Neural crest cell (in vitro differentiated cells): ENCODE results near the gene RBM4. TPM values are rescaled to one million over a fixed set of nuclear protein-coding genes. Genes with fewer than 3 reads are reported as not detected.

Experiments
- DNase-seq: peaks from one replicate; pipeline ENCODE4 v3.0.0; 2021; ENCODE audit warnings: low read depth, mixed read lengths, low spot score
- H3K27ac Mint-ChIP-seq: one replicate; pipeline ENCODE4 v1.8.0; 2021; ENCODE audit warnings: mild to moderate bottlenecking, mixed read lengths; ENCODE audit not compliant: unreplicated experiment
- H3K27me3 Mint-ChIP-seq: 2 replicates; pipeline ENCODE4 v1.8.0; 2021; ENCODE audit warnings: low read depth, mild to moderate bottlenecking, mixed read lengths
- H3K36me3 Mint-ChIP-seq: 2 replicates; pipeline ENCODE4 v1.8.0; 2021; ENCODE audit warnings: low read depth, mild to moderate bottlenecking, mixed read lengths
- H3K4me1 Mint-ChIP-seq: 2 replicates; pipeline ENCODE4 v1.8.0; 2021; ENCODE audit warnings: mixed read lengths
- H3K4me3 Mint-ChIP-seq: one replicate; pipeline ENCODE4 v1.8.0; 2021; ENCODE audit warnings: mild to moderate bottlenecking, mixed read lengths
- H3K9me3 Mint-ChIP-seq: 2 replicates; pipeline ENCODE4 v1.8.0; 2021; ENCODE audit warnings: mixed read lengths
- total RNA-seq: library from RNA; stranded (reverse); gene quantifications from 2 replicates; pipeline ENCODE4 v1.2.1, GENCODE V29; 2021
- TF ChIP-seq, protein P1 (sequence below): fragments of 200-600 bp; sonication (generic); conservative IDR thresholded peaks from 2 replicates; pipeline ENCODE4 v1.5.0; 2021; ENCODE audit warnings: antibody characterized with exemption, mild to moderate bottlenecking

Gene RBM4
- total RNA-seq, 1 donor from 2014 or later = 268 TPM

DNA sequence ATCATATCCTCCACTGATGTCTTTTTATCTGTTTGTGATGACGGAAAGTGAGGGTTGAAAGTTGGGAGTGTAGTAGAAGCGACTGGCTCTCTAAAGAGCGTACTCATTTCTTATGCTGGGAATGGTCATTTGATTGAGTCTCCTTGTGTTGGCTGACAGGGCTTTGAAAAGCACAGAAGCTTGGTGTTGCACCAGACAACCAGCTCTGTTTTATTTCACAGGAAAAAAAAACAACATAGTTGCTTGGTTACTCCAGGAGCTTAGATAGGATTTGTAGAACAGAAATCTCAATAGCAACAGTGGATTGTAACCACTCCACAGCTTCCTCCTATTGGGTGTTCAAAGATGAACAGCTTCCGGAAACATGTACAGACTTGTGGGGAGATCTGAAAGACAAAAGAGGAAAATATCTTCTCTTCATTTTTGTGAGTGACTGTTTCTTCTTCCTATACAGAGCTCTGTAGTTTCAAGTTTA is 19.4 kb upstream of the RBM4 start:
- H3K9me3 Mint-ChIP-seq = no peaks in the 10 kb centered on the region
- peaks cover 48% of the 10 kb centered on the region for H3K4me1 Mint-ChIP-seq
- peaks cover 17% of the 10 kb centered on the region for H3K36me3 Mint-ChIP-seq
- H3K4me3 Mint-ChIP-seq = peak overlapping the region; percentile 99
- H3K27ac Mint-ChIP-seq = peak overlapping the region; percentile 65
- TF ChIP-seq, protein P1, sequence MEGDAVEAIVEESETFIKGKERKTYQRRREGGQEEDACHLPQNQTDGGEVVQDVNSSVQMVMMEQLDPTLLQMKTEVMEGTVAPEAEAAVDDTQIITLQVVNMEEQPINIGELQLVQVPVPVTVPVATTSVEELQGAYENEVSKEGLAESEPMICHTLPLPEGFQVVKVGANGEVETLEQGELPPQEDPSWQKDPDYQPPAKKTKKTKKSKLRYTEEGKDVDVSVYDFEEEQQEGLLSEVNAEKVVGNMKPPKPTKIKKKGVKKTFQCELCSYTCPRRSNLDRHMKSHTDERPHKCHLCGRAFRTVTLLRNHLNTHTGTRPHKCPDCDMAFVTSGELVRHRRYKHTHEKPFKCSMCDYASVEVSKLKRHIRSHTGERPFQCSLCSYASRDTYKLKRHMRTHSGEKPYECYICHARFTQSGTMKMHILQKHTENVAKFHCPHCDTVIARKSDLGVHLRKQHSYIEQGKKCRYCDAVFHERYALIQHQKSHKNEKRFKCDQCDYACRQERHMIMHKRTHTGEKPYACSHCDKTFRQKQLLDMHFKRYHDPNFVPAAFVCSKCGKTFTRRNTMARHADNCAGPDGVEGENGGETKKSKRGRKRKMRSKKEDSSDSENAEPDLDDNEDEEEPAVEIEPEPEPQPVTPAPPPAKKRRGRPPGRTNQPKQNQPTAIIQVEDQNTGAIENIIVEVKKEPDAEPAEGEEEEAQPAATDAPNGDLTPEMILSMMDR = no peak
- no peak for DNase-seq
- H3K27me3 Mint-ChIP-seq = no peaks in the 10 kb centered on the region

DNA sequence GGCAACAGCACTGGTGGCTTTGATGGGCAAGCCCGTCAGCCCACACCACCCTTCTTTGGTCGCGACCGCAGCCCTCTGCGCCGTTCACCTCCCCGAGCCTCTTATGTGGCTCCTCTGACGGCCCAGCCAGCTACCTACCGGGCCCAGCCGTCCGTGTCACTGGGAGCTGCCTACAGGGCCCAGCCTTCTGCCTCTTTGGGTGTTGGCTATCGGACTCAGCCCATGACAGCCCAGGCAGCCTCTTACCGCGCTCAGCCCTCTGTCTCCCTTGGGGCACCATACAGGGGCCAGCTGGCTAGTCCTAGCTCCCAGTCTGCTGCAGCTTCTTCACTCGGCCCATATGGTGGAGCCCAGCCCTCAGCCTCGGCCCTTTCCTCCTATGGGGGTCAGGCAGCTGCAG is 14.1 kb upstream of the RBM4 start:
- Mint-ChIP-seq H3K27me3 (no peaks in the 10 kb centered on the region), H3K27ac (no peak overlapping the region), H3K9me3 (no peaks in the 10 kb centered on the region), H3K4me3 (no peak overlapping the region), H3K36me3 (peaks cover 29% of the 10 kb centered on the region), H3K4me1 (peaks cover 15% of the 10 kb centered on the region)
- TF ChIP-seq, protein P1 = no peak
- DNase-seq = no peak

DNA sequence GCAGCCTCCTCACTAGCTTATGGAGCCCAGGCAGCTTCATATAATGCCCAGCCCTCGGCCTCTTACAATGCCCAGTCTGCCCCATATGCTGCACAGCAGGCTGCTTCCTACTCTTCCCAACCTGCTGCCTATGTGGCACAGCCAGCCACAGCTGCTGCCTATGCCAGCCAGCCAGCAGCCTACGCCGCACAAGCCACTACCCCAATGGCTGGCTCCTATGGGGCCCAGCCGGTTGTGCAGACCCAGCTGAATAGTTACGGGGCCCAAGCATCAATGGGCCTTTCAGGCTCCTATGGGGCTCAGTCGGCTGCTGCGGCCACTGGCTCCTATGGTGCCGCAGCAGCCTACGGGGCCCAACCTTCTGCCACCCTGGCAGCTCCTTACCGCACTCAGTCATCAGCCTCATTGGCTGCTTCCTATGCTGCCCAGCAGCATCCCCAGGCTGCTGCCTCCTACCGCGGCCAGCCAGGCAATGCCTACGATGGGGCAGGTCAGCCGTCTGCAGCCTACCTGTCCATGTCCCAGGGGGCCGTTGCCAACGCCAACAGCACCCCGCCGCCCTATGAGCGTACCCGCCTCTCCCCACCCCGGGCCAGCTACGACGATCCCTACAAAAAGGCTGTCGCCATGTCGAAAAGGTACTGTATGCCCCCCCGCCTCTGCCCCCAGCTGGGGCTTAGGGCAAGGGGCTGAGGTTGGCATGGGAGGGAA is 13.3 kb upstream of the RBM4 start:
- peak overlapping the region; percentile 23 for H3K4me3 Mint-ChIP-seq
- peaks cover 29% of the 10 kb centered on the region for H3K36me3 Mint-ChIP-seq
- no peak overlapping the region for H3K27ac Mint-ChIP-seq
- H3K27me3 Mint-ChIP-seq = no peaks in the 10 kb centered on the region
- peaks cover 14% of the 10 kb centered on the region for H3K4me1 Mint-ChIP-seq
- DNase-seq = no peak
- H3K9me3 Mint-ChIP-seq = no peaks in the 10 kb centered on the region
- TF ChIP-seq, protein P1 = no peak

DNA sequence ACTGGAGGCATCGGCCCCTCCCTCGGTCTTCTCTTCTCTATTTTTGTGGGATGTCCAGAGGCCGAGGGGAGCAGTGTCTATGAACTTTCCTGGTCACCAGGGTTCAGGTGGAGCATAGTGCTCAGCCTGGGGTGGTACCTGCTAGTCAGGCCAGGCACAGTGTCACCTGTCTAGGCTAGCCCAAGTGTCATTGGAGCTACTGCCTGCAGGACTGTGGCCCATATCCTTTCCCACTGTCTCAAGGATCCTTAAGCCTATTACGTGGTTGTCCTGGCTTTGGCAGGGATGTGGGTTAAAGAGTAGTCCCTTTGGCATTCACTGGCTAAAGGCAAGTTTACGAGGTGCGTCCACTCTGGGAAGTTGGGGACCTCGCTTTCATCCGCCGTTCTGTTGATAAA is 12.8 kb upstream of the RBM4 start:
- Mint-ChIP-seq H3K36me3 (peaks cover 30% of the 10 kb centered on the region), H3K27ac (no peak overlapping the region)
- TF ChIP-seq, protein P1 = no peak

GRCh38 chr11:66626382-66626781 is 12.1 kb upstream of the RBM4 start:
- no peak for DNase-seq
- Mint-ChIP-seq H3K27ac (no peak overlapping the region), H3K4me1 (peaks cover 10% of the 10 kb centered on the region), H3K9me3 (no peaks in the 10 kb centered on the region), H3K36me3 (peaks cover 30% of the 10 kb centered on the region), H3K27me3 (no peaks in the 10 kb centered on the region), H3K4me3 (no peak overlapping the region)
- TF ChIP-seq, protein P1 = no peak

More for the DNA sequence above, 12.8 kb upstream of the RBM4 start:
- no peak for DNase-seq
- Mint-ChIP-seq H3K4me1 (peaks cover 14% of the 10 kb centered on the region), H3K9me3 (no peaks in the 10 kb centered on the region), H3K4me3 (no peak overlapping the region), H3K27me3 (no peaks in the 10 kb centered on the region)
